ENCODE results near the gene ZBTB7B. TPM values are rescaled to one million over a fixed set of nuclear protein-coding genes. Genes with fewer than 3 reads are reported as not detected.
A peak's percentile ranks its signal among the peaks of the same experiment; 100 is the strongest.

Gene ZBTB7B
- total RNA-seq, 1 donor from 2014 or later: 77.6 TPM

- no peak for TF ChIP-seq POLR2AphosphoS5 (IDR thresholded peaks at IDR 0.05; ENCODE audit: insufficient read depth in 1 of 2, low read depth in 1 of 2)
- no peak for TF ChIP-seq POLR2A (IDR thresholded peaks at IDR 0.05)
- TF ChIP-seq CTCF (IDR thresholded peaks at IDR 0.05): no peak
- DNase-seq (ENCODE audit: extremely low spot score in 2 of 2): peak in 1 of 2 donors; percentile 91
- intact Hi-C loops (cut with DNase I): loop anchor here (5.0 kb wide), 3 partner anchors 37 to 677 kb away; partner anchors contain the start of genes ADAM15 and ATP8B2
- Histone ChIP-seq H3K4me1 (peaks cover 69% of the 10 kb centered on the region), H3K4me3 (peak overlapping the region; percentile 84 to 85), H3K27ac (peak overlapping the region; percentile 99), H3K36me3 (no peaks in the 10 kb centered on the region), H3K27me3 (no peaks in the 10 kb centered on the region), H3K9me3 (no peaks in the 10 kb centered on the region)
Observed at GRCh38 chr1:155003766-155004351, 1.3 kb downstream of the ZBTB7B start.

DNA sequence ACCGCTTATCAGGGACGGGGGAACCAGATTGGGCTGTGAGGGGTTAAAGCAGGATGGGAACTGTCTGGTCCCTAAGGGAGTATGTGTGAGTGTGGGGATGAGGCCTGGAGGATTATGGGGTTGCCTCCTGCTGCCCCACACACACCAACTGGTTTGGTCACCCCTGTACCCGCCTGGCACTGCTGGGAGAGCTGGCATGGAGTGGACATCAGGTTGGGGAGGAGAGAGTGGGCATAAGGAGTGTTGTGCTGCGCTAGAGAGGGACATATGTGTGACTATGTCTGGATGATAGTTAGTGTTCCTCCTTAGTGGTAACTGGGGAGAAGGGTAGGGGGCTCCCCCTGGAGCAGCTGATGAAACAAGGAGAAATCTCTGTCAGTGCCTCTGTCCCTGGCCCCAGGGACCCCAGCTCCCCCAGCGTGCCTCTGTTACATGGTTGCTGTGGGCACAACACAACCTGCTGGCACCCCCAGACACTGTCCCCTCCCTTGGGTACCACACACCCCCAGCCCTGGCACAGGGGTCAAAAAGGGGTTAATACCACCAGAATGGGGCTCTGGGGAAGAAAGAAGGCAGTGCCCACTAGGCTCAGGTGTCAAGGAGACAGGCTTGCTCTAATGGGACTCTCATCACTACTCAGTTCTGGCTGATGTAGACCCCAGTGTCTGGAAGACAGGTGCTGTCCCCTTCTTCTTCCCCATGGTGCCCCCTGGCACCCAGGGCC is 1.9 kb downstream of the ZBTB7B start:
- no peaks in the 10 kb centered on the region for H3K36me3 ChIP-seq
- no peaks in the 10 kb centered on the region for H3K9me3 ChIP-seq
- TF ChIP-seq POLR2A (IDR thresholded peaks at IDR 0.05) (no peak), POLR2AphosphoS5 (IDR thresholded peaks at IDR 0.05; ENCODE audit: insufficient read depth in 1 of 2, low read depth in 1 of 2) (no peak), CTCF (IDR thresholded peaks at IDR 0.05) (no peak)
- peak in 1 of 2 donors; percentile 90 for DNase-seq (ENCODE audit: extremely low spot score in 2 of 2)
- peak overlapping the region; percentile 99 for H3K27ac ChIP-seq
- H3K4me1 ChIP-seq: peaks cover 69% of the 10 kb centered on the region
- peak overlapping the region; percentile 84 to 85 for H3K4me3 ChIP-seq
- intact Hi-C loops (cut with DNase I): loop anchor here (5.0 kb wide), 3 partner anchors 37 to 677 kb away; partner anchors contain the start of genes ADAM15 and ATP8B2
- no peaks in the 10 kb centered on the region for H3K27me3 ChIP-seq

DNA sequence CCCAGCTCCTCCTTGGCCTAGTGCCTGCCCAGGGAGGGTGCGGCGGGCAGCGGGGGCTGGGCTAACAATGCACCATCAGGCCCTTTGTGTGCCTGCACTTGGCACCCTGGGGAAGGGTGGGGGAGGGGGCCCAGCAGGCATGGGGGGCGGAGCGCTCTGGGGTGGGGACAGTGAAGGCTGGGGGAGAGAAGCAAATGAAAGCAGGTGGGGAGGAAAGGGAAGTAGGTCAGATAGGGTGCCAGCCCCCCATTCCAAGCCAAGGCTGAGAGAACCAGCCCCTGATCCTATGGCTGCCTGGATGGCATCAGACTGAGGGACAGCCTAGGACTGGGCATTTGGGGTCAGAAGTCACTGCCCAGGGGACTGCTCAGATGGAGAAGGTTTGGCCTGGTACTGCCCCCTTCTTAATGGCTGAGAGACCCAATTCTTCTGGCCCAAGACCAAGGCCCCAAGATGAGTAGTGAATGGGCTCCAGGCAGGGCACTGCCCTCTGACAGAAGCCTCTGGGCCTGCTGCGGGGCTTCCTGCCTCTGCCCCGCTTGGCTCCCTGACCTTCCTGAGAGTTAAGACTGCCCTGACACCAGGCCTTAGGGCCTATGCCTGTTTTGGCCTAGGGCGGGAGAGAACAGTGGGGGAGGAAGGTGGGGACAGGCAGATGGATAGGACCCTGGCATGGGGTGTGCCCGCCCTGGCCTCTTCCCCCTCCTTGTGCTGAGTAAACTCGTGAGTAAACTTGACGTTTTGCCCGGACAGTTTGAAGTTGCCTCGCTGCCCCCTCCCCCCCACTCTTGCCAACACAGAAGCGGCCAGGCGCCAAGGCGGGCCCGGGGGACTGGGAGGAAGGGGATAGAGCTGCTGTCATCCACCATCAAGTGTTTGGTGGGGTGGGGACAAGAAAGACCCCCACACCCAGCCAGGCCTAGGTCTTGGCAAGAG is 2.7 kb downstream of the ZBTB7B start:
- Histone ChIP-seq H3K4me1 (peaks cover 68% of the 10 kb centered on the region), H3K36me3 (no peaks in the 10 kb centered on the region), H3K9me3 (no peaks in the 10 kb centered on the region), H3K27me3 (no peaks in the 10 kb centered on the region), H3K4me3 (peak overlapping the region; percentile 84 to 85), H3K27ac (peak overlapping the region; percentile 99)
- DNase-seq (ENCODE audit: extremely low spot score in 2 of 2): no peak
- no peak for TF ChIP-seq POLR2A (IDR thresholded peaks at IDR 0.05)
- no peak for TF ChIP-seq CTCF (IDR thresholded peaks at IDR 0.05)
- TF ChIP-seq POLR2AphosphoS5 (IDR thresholded peaks at IDR 0.05; ENCODE audit: insufficient read depth in 1 of 2, low read depth in 1 of 2): peak in 1 of 2 donors; percentile 55
- intact Hi-C loops (cut with DNase I): no loop called here

DNA sequence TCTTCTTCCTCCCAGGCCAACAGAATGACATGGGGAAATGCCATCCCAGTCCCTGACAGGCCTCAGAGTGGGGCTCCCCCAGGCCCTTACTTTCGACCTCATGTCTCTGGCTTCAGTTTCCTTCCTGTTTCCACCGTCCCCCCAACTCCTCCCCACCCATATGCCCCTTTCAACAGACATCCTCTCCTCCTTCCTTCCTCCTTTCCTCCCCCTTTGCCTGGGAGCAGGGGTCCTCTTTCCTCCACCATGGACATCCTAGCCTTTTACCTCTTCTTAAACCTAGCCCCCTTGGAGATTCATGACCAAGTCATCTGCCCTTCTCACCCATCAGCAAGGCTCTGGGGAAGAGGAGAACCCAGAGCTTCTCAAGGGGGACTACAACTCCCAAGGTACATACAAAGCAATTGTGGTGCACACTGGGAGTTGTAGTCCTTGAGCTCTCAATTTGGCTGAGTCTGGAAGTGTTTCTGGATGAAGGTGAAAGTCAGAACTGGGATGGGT is 4.0 kb downstream of the ZBTB7B start:
- peak overlapping the region; percentile 99 for H3K27ac ChIP-seq
- intact Hi-C loops (cut with DNase I): no loop called here
- no peaks in the 10 kb centered on the region for H3K9me3 ChIP-seq
- H3K4me3 ChIP-seq: no peak overlapping the region
- H3K36me3 ChIP-seq: no peaks in the 10 kb centered on the region
- no peak for DNase-seq (ENCODE audit: extremely low spot score in 2 of 2)
- H3K27me3 ChIP-seq: no peaks in the 10 kb centered on the region
- H3K4me1 ChIP-seq: peaks cover 80% of the 10 kb centered on the region
- TF ChIP-seq CTCF (IDR thresholded peaks at IDR 0.05): no peak
- no peak for TF ChIP-seq POLR2A (IDR thresholded peaks at IDR 0.05)
- TF ChIP-seq POLR2AphosphoS5 (IDR thresholded peaks at IDR 0.05; ENCODE audit: insufficient read depth in 1 of 2, low read depth in 1 of 2): no peak
